ENCODE results near the gene C19orf85.

Gene C19orf85

DNA sequence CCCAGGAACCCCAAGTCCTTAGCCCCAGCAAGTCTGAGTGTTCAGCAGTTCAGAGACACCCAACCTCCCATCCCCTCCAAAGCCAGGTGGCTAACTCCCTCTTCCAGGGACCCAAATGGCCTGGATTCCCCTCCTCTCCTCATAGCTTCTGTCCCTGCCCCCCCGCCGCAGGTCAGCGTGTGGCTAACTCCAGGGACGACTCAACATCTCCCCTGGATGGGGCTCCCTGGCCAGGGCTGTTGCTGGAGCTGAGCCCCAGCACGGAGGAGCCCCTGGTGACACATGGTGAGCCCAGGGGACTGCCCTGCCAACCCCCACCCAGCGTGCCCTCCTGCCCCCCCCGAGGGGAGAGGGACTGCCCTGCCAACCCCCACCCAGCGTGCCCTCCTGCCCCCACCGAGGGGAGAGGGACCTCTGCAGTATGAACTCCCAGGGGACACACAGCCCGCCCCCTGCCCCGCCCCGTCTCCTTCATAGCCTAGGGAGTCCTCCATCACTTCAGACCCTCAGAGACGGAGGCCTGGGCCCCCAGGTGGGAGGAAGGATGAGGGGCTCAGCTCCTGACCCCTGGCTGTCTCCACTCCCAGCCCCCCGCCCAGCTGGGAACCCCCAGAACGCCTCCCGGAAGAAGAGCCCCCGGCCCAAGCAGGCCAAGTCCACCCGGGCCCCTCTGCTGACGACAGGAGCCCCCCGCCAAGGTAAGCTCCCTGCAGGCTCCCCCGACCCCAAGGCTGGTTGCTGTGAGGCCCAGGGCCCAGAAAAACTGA, 25.3 kb upstream of the C19orf85 start:
- no peak for DNase-seq (ENCODE audit: low spot score)

DNA sequence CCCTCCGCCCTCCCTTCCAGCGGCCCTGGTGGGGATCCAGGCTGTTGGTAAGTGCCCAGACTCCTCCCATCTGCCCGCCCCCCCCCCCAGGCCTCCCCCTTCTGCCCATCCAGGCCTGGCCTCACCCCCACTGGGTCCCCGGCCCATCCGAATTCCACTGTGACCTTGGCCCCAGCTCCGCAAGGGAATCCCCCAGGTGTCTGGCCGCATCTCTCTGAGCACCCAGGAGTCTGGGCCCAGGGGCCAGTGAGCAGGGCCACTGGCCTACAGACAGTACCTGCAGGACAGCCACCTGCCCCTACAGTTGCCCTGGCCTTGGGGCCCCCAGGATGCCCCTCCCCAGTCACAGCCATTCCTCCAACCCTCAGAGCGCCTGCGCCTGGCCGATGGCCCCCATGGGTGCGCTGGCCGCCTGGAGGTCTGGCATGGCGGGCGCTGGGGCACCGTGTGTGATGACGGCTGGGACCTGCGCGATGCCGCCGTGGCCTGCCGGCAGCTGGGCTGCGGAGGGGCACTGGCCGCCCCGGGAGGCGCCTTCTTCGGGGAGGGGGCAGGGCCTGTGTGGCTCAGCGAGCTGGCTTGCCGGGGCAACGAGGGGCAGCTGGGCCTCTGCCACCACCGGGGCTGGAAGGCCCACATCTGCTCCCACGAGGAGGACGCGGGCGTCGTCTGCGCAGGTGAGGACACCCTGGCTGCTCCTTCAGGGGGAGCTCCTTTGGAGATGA, 24.6 kb upstream of the C19orf85 start:
- DNase-seq (ENCODE audit: low spot score) = no peak

GRCh38 chr19:55487924-55488687, 23.6 kb upstream of the C19orf85 start, which contains the start of gene SSC5D:
SSC5D (plus strand) TSS chr19:55488436; CDS start chr19:55488590, 154 bp downstream.
- no peak for DNase-seq (ENCODE audit: low spot score)

- DNase-seq (ENCODE audit: low spot score) = no peak
Observed at GRCh38 chr19:55486971-55487923, 22.7 kb upstream of the C19orf85 start.

DNA sequence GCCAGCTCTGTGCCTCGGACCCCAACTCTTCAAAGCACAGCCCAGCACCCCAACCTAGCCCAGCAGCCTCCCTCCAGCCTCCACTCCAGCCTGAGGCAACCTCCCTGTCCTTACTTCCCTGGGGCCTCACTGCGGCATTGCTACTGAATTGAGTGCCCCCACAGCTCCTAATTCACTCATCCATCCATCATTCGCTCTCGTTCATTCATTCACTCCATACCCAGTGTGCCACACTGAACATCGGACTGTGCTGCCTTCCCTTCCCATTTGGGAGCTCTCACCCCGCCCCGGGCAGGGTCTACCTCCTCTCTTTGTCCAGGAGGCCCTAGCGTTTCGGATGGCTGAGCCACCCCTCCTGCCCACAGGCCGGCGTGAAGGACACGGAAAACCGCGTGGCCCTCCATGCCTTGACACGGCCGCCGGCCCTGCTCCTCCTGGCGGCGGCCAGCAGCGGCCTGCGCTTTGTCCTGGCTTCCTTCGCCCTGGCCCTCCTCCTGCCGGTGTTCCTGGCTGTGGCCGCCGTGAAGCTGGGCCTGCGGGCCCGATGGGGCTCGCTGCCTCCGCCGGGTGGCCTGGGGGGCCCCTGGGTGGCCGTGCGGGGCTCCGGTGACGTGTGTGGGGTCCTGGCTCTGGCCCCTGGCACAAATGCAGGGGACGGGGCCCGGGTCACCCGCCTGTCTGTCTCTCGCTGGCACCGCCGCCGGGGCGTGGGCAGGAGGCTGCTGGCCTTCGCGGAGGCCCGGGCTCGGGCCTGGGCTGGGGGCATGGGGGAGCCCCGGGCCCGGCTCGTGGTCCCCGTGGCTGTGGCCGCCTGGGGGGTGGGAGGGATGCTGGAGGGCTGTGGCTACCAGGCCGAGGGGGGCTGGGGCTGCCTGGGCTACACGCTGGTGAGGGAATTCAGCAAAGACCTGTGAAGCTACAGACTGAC, 21.8 kb upstream of the C19orf85 start:
- DNase-seq (ENCODE audit: low spot score) = no peak

- DNase-seq (ENCODE audit: low spot score) = no peak
Observed at GRCh38 chr19:55485439-55486011, 21.0 kb upstream of the C19orf85 start.

DNA sequence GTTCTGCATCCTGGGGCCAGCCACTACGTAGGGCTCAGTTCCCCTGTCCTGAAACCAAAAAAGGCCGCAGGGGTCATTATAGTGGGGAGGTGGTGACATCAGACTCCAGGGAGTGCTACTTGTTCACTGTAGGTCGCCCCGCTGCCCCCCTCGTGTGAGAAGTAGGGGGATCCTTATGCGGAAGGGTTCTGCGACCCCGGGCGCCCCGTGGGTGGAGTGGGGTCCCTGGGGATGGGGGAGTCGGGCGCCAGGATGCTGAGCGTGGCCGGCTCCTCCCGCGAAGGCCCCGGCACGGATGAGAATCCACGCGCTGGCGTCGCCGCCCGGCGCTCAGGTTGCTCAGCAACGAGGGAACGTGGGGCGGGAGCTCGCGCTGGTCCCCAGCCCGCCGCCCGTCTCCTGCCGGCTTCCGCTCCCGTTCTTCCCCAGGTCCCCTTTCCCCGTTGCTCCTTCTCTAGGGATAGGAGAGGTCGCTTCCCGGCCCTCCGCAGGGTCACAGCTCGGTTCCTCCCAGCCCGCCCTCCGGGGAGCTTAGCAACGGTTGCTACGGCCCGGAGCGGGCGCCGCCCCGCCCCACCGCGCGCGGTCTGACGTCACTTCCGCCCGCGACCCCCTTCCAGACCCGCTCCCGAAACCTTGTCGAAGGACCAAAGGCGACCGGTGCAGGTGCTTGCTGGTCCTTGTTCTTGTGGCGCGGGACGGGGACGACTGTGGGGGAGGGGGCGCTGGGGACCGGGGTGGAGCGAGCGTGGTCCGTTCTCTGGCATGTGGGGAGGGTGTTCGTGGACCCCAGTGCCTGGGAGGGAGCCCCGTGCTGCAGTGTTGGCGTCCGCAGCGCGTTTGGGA, 20.3 kb upstream of the C19orf85 start, which contains the start of gene NAT14:
TSS of gene NAT14 (plus strand) at position 596 of the 846 bp plus-strand sequence. CDS start 521 bp downstream, outside the sequence.
- peak; percentile 38 for DNase-seq (ENCODE audit: low spot score)

GRCh38 chr19:55483706-55484592, 19.4 kb upstream of the C19orf85 start:
- no peak for DNase-seq (ENCODE audit: low spot score)

GRCh38 chr19:55482967-55483705, 18.6 kb upstream of the C19orf85 start:
- DNase-seq (ENCODE audit: low spot score) = no peak

GRCh38 chr19:55482156-55482961, 17.8 kb upstream of the C19orf85 start:
- DNase-seq (ENCODE audit: low spot score) = no peak

GRCh38 chr19:55481794-55482155, 17.2 kb upstream of the C19orf85 start:
- DNase-seq (ENCODE audit: low spot score) = no peak

GRCh38 chr19:55481148-55481793, 16.7 kb upstream of the C19orf85 start:
- no peak for DNase-seq (ENCODE audit: low spot score)

DNA sequence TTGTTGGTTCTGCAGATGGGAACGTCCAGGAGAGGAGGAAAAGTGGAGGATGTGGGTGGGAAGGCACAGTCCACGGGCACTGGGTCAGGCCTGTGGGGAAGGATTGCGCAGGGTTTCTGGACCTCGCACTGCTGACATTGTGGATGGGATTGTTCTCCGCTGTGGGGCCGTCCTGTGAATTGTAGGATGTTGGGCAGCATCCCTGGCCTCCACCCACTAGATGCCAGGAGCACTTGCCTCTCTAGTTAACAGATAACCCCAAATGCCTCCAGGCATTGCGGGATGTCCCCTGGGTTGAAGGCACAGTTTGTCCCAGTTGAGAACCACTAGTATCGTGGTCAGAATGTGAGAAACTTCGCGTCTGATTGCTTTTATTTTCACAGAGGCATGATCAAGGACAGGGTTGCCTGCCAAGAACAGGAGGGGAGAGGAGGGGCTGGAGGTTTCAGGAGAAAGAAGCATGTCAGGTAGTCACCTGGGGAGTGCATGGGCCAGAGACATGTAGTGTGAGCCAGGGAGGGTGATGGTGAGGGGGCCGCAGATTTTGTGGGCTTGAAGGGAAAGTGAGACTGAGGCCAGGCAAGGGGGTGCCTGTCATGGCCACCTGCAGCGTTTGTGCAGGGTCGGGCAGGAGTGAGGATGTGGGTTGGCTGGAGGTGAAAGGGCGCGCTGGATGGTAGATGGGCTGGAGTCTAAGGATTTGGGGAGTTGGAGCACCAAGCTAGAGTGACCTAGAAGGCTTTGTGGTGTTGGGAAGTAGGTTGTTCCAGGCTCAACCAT, 15.1 kb upstream of the C19orf85 start:
- DNase-seq (ENCODE audit: low spot score) = no peak

DNA sequence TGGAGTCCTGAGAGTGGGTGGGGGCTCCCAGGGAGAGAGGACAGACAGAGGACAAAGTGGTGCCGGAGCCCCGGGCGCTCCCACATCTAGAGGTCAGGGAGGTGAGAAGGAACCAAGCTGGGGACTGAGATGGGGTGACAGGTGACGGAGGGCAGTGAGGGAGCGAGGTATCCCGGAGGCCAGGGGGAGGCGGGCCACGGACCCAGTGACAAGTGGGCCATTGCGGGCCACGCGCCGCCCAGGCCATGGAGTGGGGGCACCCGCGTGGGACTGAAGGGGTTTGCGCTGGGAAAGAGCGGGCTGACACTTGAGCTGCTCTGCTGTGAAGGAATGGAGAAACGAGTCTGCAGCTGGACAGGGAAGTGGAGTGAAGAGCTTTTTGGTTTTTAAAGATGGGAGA, 14.5 kb upstream of the C19orf85 start:
- DNase-seq (ENCODE audit: low spot score) = no peak

DNA sequence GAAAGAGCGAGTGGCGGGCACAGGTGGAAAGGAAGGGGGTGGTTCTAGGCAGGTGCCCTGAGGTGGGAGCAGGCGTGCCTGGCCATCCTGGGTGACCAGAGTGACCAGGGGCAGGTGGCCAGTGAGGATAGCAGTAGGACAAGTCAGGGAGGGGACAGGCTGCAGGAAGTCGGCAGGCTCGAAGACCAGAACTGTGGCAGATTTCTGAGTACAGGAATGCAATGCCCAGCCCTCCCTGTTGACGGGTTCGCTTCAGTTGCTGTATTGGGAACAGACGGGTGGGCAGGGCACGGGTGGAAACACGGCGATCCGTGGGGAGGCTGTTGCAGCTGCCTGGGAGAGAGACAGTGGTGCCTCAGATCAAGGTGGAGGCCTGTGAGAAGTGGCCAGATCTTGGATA, 13.8 kb upstream of the C19orf85 start:
- no peak for DNase-seq (ENCODE audit: low spot score)
